Activated naive CD8-positive, alpha-beta T cell treated with anti-CD3 and anti-CD28 coated beads, Interleukin-2, amount 10 ng/mL, durations not matched to agents 7 days and 5 days (primary cell): ENCODE data around the gene ICAM4. TPM values are rescaled to one million over a fixed set of nuclear protein-coding genes. Genes with fewer than 3 reads are reported as not detected.

ENCODE experiments used
- ATAC-seq: fragments of 150-1000 bp; cut with Tn5 transposase; one replicate; pipeline ENCODE4 v1.10.0; 2021; ENCODE audit warnings: low read depth, moderate library complexity
- POLR2A ChIA-PET: fragments of 350-600 bp; sonication (Branson Sonifier 250); formaldehyde crosslinking; loops from one replicate; lab custom pipeline; 2021; ENCODE audit warnings: antibody characterized with exemption; lab: Charles Lee
- DNase-seq: peaks from one replicate; pipeline ENCODE4 v3.0.0; 2021
- H3K27ac Mint-ChIP-seq: one replicate; pipeline ENCODE4 v1.8.0; 2022; ENCODE audit warnings: mild to moderate bottlenecking, mixed read lengths
- H3K27me3 Mint-ChIP-seq: one replicate; pipeline ENCODE4 v1.8.0; 2022; ENCODE audit warnings: mild to moderate bottlenecking, moderate library complexity, mixed read lengths
- H3K36me3 Mint-ChIP-seq: one replicate; pipeline ENCODE4 v1.8.0; 2021; ENCODE audit warnings: mild to moderate bottlenecking, mixed read lengths
- H3K4me1 Mint-ChIP-seq: one replicate; pipeline ENCODE4 v1.8.0; 2021; ENCODE audit warnings: mixed read lengths
- H3K4me3 Mint-ChIP-seq: one replicate; pipeline ENCODE4 v1.8.0; 2022; ENCODE audit warnings: mild to moderate bottlenecking, moderate library complexity, mixed read lengths
- H3K9me3 Mint-ChIP-seq: one replicate; pipeline ENCODE4 v1.8.0; 2021; ENCODE audit warnings: mixed read lengths
- total RNA-seq, 2 experiments: library from RNA; stranded (reverse); gene quantifications; one replicate each; pipeline ENCODE4 v1.2.3, GENCODE V29; 2021

Gene ICAM4
- total RNA-seq, 2 experiments from 2014 or later, result 1.2 to 1.7 TPM

DNA sequence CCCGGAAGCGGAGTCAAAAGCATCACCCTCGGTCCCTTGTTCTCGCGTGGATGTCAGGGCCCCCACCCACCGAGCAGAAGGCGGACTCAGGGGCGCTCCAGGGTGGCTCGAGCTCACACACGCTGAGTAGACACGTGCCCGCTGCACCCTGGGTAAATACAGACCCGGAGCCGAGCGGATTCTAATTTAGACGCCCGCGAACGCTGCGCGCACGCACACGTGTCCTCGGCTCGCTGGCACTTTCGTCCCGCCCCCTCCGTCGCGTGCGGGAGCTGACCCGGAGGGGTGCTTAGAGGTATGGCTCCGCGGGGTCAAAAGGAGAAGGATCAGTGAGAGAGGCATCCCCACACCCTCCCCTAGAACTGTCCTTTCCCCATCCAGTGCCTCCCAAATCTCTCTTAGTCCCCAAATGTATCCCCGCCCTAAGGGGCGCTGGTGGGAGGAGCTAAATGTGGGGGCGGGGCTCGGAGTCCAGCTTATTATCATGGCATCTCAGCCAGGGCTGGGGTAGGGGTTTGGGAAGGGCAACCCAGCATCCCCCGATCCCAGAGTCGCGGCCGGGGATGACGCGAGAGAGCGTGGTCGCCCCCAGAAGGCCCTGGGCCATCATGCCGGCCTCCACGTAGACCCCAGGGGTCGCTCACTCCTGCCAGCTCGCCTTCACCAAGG lies 2.5 kb downstream of the ICAM4 start:
- Mint-ChIP-seq H3K36me3 (peaks cover 16% of the 10 kb centered on the region), H3K4me1 (peaks cover 54% of the 10 kb centered on the region), H3K4me3 (peak overlapping the region; percentile 77), H3K9me3 (peaks cover 3% of the 10 kb centered on the region), H3K27ac (no peak overlapping the region), H3K27me3 (peaks cover 62% of the 10 kb centered on the region)
- POLR2A ChIA-PET, result interaction anchor here (0.6 to 5.0 kb wide), 8 partner anchors 11 to 131 kb away, joined by 3 to 60 read pairs (median 4); partner anchors contain the start of genes ICAM1 and RAVER1
- DNase-seq (peak; percentile 72), ATAC-seq (peak; percentile 28)

DNA sequence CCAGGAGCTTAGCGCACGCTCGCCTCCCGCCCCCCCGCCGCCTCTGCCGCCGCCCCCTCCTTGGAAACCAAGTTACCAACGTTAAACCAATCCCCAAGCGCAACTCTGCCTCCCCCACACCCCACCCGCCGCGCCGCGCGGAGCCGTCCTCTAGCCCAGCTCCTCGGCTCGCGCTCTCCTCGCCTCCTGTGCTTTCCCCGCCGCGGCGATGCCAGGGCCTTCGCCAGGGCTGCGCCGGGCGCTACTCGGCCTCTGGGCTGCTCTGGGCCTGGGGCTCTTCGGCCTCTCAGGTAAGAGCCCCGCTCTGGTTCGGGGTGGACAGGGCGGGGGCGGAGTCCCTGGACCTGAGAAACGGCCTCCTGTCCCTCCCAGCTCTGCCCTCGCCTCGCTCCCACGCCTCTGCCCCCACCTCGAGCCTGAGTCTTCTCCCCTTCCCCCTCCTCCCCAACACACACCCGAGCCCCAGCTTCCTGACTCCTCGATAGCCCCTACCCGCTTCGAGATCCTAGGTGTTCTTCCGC lies 3.1 kb downstream of the ICAM4 start, which contains the start of gene ICAM5:
ICAM5 (plus strand) TSS at position 117 of the 521 bp plus-strand sequence; CDS start at position 209, 92 bp downstream.
- H3K27ac Mint-ChIP-seq, result peak within 1 kb of the TSS; percentile 62
- DNase-seq, result peak; percentile 63
- POLR2A ChIA-PET, result interaction anchor here (0.7 to 5.0 kb wide), 6 partner anchors 16 to 131 kb away, joined by 3 to 60 read pairs (median 4); partner anchors contain the start of genes ICAM1 and RAVER1

DNA sequence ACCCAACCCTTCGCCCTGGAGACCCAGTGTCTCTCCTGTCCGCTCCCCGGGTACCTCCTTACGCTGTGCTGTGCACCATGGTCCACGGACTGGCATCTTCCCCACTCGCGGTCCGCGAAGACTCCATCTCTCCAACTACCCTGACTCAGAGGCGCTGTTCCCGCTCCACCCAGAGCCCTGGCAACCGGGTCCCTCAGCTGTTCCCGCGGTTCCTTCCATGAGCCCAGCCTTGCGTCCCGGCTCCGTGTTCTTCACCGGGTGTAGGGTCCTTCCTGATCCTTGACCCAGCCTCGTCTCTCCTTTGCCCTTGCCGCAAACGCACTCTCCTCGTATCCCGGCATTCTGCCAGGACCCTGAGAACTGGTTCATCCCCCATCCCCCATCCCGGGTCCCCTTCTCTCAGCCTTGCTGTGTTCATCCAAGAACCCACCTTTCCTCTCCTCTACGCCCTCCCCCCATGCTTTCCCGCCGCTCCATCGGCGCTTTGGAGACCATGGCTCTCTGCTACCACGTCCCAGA lies 3.7 kb downstream of the ICAM4 start:
- H3K4me1 Mint-ChIP-seq, result peaks cover 49% of the 10 kb centered on the region
- H3K4me3 Mint-ChIP-seq, result peak overlapping the region; percentile 77
- ATAC-seq (no peak), DNase-seq (peak; percentile 55)
- peaks cover 10% of the 10 kb centered on the region for H3K36me3 Mint-ChIP-seq
- POLR2A ChIA-PET, result interaction anchor here (1.3 to 5.0 kb wide), 2 partner anchors 17 to 20 kb away, joined by 5 to 60 read pairs; partner anchors contain the start of gene ICAM1
- peak overlapping the region; percentile 52 for H3K27ac Mint-ChIP-seq
- peaks cover 70% of the 10 kb centered on the region for H3K27me3 Mint-ChIP-seq
- peaks cover 3% of the 10 kb centered on the region for H3K9me3 Mint-ChIP-seq

More for the DNA sequence above, 3.1 kb downstream of the ICAM4 start, which contains the start of gene ICAM5:
- ATAC-seq, result no peak
- peaks cover 15% of the 10 kb centered on the region for H3K36me3 Mint-ChIP-seq
- H3K27me3 Mint-ChIP-seq, result peaks cover 68% of the 10 kb centered on the region
- H3K4me1 Mint-ChIP-seq, result peaks cover 54% of the 10 kb centered on the region
- H3K9me3 Mint-ChIP-seq, result peaks cover 3% of the 10 kb centered on the region
- peak within 1 kb of the TSS; percentile 77 for H3K4me3 Mint-ChIP-seq

DNA sequence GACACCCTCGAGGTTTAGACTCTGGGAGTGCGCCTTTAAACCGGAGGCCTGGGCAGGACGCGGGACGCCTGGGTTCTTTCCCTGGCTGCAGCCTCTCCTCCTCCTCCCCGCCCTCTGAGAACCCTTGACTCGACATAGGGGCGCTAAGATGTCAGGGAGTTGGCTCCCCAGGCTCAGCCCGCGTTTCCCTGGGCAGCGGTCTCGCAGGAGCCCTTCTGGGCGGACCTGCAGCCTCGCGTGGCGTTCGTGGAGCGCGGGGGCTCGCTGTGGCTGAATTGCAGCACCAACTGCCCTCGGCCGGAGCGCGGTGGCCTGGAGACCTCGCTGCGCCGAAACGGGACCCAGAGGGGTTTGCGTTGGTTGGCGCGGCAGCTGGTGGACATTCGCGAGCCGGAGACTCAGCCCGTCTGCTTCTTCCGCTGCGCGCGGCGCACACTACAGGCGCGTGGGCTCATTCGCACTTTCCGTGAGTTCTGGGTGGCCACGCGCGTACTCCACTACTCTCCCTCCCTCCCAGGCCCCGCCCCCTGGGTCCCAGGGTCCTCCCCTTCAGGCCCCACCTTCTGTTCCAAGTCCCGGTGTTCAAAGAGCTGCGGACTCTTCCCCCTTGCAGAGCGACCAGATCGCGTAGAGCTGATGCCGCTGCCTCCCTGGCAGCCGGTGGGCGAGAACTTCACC lies 4.3 kb downstream of the ICAM4 start:
- Mint-ChIP-seq H3K27ac (no peak overlapping the region), H3K4me3 (peak overlapping the region; percentile 77), H3K4me1 (peaks cover 49% of the 10 kb centered on the region), H3K27me3 (peaks cover 75% of the 10 kb centered on the region), H3K9me3 (peaks cover 3% of the 10 kb centered on the region), H3K36me3 (peaks cover 11% of the 10 kb centered on the region)
- ATAC-seq (peak; percentile 8), DNase-seq (peak; percentile 71)
- POLR2A ChIA-PET, result interaction anchor here (0.8 to 5.0 kb wide), 4 partner anchors 11 to 90 kb away, joined by 3 to 60 read pairs (median 5); partner anchors contain the start of genes ICAM1, RAVER1 and TYK2

DNA sequence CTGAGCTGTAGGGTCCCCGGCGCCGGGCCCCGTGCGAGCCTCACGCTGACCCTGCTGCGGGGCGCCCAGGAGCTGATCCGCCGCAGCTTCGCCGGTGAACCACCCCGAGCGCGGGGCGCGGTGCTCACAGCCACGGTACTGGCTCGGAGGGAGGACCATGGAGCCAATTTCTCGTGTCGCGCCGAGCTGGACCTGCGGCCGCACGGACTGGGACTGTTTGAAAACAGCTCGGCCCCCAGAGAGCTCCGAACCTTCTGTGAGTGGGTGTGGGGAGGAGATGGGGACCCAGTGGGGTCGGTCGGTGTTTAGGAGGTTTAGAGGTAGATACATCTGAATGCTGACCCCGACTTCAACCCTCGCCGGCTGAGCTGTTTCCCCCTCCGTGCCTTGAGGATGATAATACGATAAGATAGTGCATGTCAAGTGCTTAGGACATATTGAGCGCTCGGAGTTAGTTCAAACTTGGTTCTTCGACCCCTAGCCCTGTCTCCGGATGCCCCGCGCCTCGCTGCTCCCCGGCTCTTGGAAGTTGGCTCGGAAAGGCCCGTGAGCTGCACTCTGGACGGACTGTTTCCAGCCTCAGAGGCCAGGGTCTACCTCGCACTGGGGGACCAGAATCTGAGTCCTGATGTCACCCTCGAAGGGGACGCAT lies 4.9 kb downstream of the ICAM4 start:
- Mint-ChIP-seq H3K36me3 (peaks cover 8% of the 10 kb centered on the region), H3K4me1 (peaks cover 42% of the 10 kb centered on the region), H3K27me3 (peaks cover 77% of the 10 kb centered on the region), H3K9me3 (peaks cover 3% of the 10 kb centered on the region), H3K27ac (peak overlapping the region; percentile 63), H3K4me3 (peak overlapping the region; percentile 77)
- POLR2A ChIA-PET, result interaction anchor here (0.8 to 5.0 kb wide), 5 partner anchors 11 to 89 kb away, joined by 3 to 60 read pairs (median 4); partner anchors contain the start of genes ICAM1, RAVER1 and TYK2
- DNase-seq (no peak), ATAC-seq (peak; percentile 1)

DNA sequence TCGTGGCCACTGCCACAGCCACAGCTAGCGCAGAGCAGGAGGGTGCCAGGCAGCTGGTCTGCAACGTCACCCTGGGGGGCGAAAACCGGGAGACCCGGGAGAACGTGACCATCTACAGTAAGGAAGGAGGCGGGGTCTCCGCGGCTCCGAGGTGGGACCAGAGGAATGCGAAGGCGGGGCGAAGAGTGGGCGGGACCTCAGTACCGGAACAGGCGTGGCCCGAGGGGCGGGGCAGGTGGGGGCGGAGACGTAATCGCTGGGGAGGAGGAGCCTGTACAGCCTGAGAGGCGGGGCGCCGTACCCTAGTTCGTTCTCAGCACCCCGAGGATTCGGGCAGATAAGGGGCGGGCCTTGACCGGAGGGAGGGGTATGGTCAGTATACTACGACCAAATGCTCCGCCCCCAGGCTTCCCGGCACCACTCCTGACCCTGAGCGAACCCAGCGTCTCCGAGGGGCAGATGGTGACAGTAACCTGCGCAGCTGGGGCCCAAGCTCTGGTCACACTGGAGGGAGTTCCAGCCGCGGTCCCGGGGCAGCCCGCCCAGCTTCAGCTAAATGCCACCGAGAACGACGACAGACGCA lies 5.5 kb downstream of the ICAM4 start:
- Mint-ChIP-seq H3K4me1 (peaks cover 41% of the 10 kb centered on the region), H3K9me3 (peaks cover 3% of the 10 kb centered on the region), H3K27ac (peak overlapping the region; percentile 76), H3K27me3 (peaks cover 82% of the 10 kb centered on the region), H3K36me3 (peaks cover 8% of the 10 kb centered on the region), H3K4me3 (peak overlapping the region; percentile 77)
- DNase-seq, result peak; percentile 83
- peak; percentile 13 for ATAC-seq
- POLR2A ChIA-PET, result interaction anchor here (1.1 to 5.0 kb wide), 3 partner anchors 22 to 88 kb away, joined by 3 to 60 read pairs (median 6); partner anchors contain the start of genes ICAM1 and RAVER1

DNA sequence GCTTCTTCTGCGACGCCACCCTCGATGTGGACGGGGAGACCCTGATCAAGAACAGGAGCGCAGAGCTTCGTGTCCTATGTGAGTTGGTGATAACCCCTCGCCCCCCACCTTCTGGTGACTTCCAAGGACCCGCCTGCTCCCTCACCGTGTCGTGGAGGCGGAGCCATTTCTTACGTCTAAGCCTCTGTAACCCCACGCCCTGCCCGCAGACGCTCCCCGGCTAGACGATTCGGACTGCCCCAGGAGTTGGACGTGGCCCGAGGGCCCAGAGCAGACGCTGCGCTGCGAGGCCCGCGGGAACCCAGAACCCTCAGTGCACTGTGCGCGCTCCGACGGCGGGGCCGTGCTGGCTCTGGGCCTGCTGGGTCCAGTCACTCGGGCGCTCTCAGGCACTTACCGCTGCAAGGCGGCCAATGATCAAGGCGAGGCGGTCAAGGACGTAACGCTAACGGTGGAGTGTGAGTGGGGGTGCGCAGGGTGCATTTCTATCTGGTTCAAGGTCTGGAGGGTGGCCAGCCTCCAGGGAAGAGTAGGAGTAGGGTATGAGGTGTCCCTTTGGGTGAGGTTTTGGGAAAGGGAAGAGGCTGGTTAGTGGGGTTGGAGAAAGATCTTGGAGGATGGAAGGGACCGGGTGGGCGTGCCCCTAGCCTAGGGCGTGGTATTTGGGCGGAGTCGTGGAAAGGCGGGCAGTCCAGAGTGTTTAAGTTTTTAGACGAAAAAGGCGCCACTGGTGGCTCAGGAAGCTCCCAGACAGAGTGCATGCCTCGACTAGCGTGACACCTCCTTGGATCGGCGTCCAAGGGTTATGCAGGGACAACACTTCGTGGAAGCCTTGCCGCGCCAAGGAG lies 6.3 kb downstream of the ICAM4 start:
- H3K36me3 Mint-ChIP-seq, result peaks cover 6% of the 10 kb centered on the region
- peaks cover 75% of the 10 kb centered on the region for H3K27me3 Mint-ChIP-seq
- POLR2A ChIA-PET, result interaction anchor here (1.4 to 5.0 kb wide), 2 partner anchors 22 to 87 kb away, joined by 3 to 60 read pairs; partner anchors contain the start of gene ICAM1
- H3K4me1 Mint-ChIP-seq, result peaks cover 39% of the 10 kb centered on the region
- ATAC-seq (no peak), DNase-seq (no peak)
- peak overlapping the region; percentile 76 for H3K27ac Mint-ChIP-seq
- H3K9me3 Mint-ChIP-seq, result peaks cover 3% of the 10 kb centered on the region
- H3K4me3 Mint-ChIP-seq, result peak overlapping the region; percentile 77

DNA sequence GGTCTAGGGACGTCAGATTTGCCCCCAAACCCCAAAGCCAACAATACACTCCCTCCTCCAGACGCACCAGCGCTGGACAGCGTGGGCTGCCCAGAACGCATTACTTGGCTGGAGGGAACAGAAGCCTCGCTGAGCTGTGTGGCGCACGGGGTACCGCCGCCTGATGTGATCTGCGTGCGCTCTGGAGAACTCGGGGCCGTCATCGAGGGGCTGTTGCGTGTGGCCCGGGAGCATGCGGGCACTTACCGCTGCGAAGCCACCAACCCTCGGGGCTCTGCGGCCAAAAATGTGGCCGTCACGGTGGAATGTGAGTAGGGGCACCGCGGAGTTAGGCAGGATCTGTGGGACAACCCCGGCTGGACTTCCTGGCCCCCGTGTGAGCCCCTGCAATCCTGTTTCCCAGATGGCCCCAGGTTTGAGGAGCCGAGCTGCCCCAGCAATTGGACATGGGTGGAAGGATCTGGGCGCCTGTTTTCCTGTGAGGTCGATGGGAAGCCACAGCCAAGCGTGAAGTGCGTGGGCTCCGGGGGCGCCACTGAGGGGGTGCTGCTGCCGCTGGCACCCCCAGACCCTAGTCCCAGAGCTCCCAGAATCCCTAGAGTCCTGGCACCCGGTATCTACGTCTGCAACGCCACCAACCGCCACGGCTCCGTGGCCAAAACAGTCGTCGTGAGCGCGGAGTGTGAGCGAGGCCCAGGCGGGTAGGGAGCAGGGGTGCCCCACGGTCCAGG lies 7.0 kb downstream of the ICAM4 start:
- H3K27ac Mint-ChIP-seq, result no peak overlapping the region
- ATAC-seq (no peak), DNase-seq (no peak)
- H3K36me3 Mint-ChIP-seq, result peaks cover 6% of the 10 kb centered on the region
- peaks cover 34% of the 10 kb centered on the region for H3K4me1 Mint-ChIP-seq
- peaks cover 69% of the 10 kb centered on the region for H3K27me3 Mint-ChIP-seq
- no peak overlapping the region for H3K4me3 Mint-ChIP-seq
- POLR2A ChIA-PET, result interaction anchor here (0.7 kb wide), 1 partner anchor 23 kb away, joined by 3 read pairs; the partner anchor contains the start of gene ICAM1
- H3K9me3 Mint-ChIP-seq, result peaks cover 3% of the 10 kb centered on the region

DNA sequence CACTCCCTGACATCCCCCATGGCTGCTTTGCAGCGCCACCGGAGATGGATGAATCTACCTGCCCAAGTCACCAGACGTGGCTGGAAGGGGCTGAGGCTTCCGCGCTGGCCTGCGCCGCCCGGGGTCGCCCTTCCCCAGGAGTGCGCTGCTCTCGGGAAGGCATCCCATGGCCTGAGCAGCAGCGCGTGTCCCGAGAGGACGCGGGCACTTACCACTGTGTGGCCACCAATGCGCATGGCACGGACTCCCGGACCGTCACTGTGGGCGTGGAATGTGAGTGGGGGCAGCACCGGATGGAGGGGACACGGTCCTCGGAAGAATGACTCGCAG lies 7.6 kb downstream of the ICAM4 start:
- H3K27ac Mint-ChIP-seq, result no peak overlapping the region
- peaks cover 6% of the 10 kb centered on the region for H3K36me3 Mint-ChIP-seq
- ATAC-seq, result no peak
- no peak overlapping the region for H3K4me3 Mint-ChIP-seq
- POLR2A ChIA-PET, result interaction anchor here (0.7 kb wide), 1 partner anchor 24 kb away, joined by 3 read pairs; the partner anchor contains the start of gene ICAM1
- H3K9me3 Mint-ChIP-seq, result peaks cover 3% of the 10 kb centered on the region
- peaks cover 64% of the 10 kb centered on the region for H3K27me3 Mint-ChIP-seq
- DNase-seq, result no peak
- H3K4me1 Mint-ChIP-seq, result peaks cover 30% of the 10 kb centered on the region

DNA sequence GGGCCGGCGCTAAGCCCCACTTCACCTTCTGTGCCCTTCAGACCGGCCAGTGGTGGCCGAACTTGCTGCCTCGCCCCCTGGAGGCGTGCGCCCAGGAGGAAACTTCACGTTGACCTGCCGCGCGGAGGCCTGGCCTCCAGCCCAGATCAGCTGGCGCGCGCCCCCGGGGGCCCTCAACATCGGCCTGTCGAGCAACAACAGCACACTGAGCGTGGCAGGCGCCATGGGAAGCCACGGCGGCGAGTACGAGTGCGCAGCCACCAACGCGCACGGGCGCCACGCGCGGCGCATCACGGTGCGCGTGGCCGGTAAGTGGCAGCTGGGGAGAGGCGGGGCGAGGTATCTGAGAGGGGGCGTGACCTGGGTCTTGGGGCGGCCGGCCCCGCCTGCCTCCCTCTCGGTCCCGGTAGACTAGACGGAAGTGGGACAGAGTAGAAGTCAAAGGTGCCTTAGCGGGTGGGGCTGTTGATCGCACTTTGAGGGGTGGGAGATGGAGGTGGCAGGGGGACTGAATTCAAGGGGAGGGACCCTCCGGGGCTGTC lies 8.6 kb downstream of the ICAM4 start:
- DNase-seq, result peak; percentile 77
- peaks cover 3% of the 10 kb centered on the region for H3K9me3 Mint-ChIP-seq
- H3K4me1 Mint-ChIP-seq, result peaks cover 26% of the 10 kb centered on the region
- ATAC-seq, result peak; percentile 73
- peak overlapping the region; percentile 82 for H3K4me3 Mint-ChIP-seq
- H3K36me3 Mint-ChIP-seq, result peaks cover 6% of the 10 kb centered on the region
- H3K27ac Mint-ChIP-seq, result peak overlapping the region; percentile 78
- POLR2A ChIA-PET, result interaction anchor here (0.6 to 2.1 kb wide), 3 partner anchors 9 to 85 kb away, joined by 3 to 9 read pairs (median 3); partner anchors contain the start of genes ICAM1, ICAM4 and TYK2
- peaks cover 63% of the 10 kb centered on the region for H3K27me3 Mint-ChIP-seq
